NK-92 (cell line): ENCODE measurements around the gene CHRND.

Experiments used
- DNase-seq: peaks from one replicate; lab custom pipeline; 2025; ENCODE audit not compliant: unreplicated experiment; lab: John Stamatoyannopoulos, UW

Gene CHRND

GRCh38 chr2:232487385-232488096 is 38.4 kb upstream of the CHRND start, which contains the start of gene ECEL1:
Gene ECEL1 (minus strand): TSS chr2:232487834. CDS start chr2:232486653, 1,181 bp downstream.
- no peak for DNase-seq

GRCh38 chr2:232488097-232488711 is 37.8 kb upstream of the CHRND start:
- DNase-seq: no peak

GRCh38 chr2:232488721-232489300 is 37.1 kb upstream of the CHRND start:
- DNase-seq: no peak

- no peak for DNase-seq
Measured at GRCh38 chr2:232489516-232490220, 36.3 kb upstream of the CHRND start.

GRCh38 chr2:232490221-232491138 is 35.5 kb upstream of the CHRND start:
- DNase-seq: no peak

GRCh38 chr2:232491139-232491780 is 34.7 kb upstream of the CHRND start:
- DNase-seq: no peak

- no peak for DNase-seq
Measured at GRCh38 chr2:232492236-232492848, 33.6 kb upstream of the CHRND start.

GRCh38 chr2:232492963-232493700 is 32.8 kb upstream of the CHRND start:
- no peak for DNase-seq

GRCh38 chr2:232493701-232494474 is 32.1 kb upstream of the CHRND start:
- no peak for DNase-seq

GRCh38 chr2:232494542-232494941 is 31.4 kb upstream of the CHRND start:
- DNase-seq: no peak

GRCh38 chr2:232495292-232495691 is 30.7 kb upstream of the CHRND start:
- DNase-seq: no peak

- DNase-seq: no peak
Measured at GRCh38 chr2:232496501-232497270, 29.3 kb upstream of the CHRND start.

- DNase-seq: no peak
Measured at GRCh38 chr2:232497348-232497747, 28.6 kb upstream of the CHRND start.

GRCh38 chr2:232498452-232498851 is 27.5 kb upstream of the CHRND start:
- DNase-seq: no peak

GRCh38 chr2:232501331-232501771 is 24.6 kb upstream of the CHRND start:
- DNase-seq: no peak

- DNase-seq: no peak
Measured at GRCh38 chr2:232501794-232502390, 24.1 kb upstream of the CHRND start.

- DNase-seq: no peak
Measured at GRCh38 chr2:232502511-232502910, 23.4 kb upstream of the CHRND start.
